HEK293 (cell line): ENCODE measurements around the gene NEURL2.

Source experiments
- YY1 ChIP-seq: fragments of 450-650 bp; formaldehyde crosslinking; IDR thresholded peaks from 2 replicates; pipeline ENCODE4 v1.5.1; 2018; ENCODE audit warnings: missing biosample characterization, missing genetic modification characterization
- ZFP3 ChIP-seq: fragments of 450-650 bp; formaldehyde crosslinking; IDR thresholded peaks from 2 replicates; pipeline ENCODE4 v1.5.1; 2016; ENCODE audit warnings: low read depth, missing biosample characterization, missing genetic modification characterization
- ZNF175 ChIP-seq: fragments of 450-650 bp; formaldehyde crosslinking; IDR thresholded peaks from 2 replicates; pipeline ENCODE4 v1.5.1; 2016; ENCODE audit warnings: missing biosample characterization, missing genetic modification characterization
- TF ChIP-seq, protein P1 (sequence below): fragments of 450-650 bp; formaldehyde crosslinking; conservative IDR thresholded peaks from 2 replicates; pipeline ENCODE4 v1.5.1; 2016; ENCODE audit warnings: low read depth, missing biosample characterization, missing genetic modification characterization
- TF ChIP-seq, protein P2 (sequence below): fragments of 450-650 bp; formaldehyde crosslinking; IDR thresholded peaks from 2 replicates; pipeline ENCODE4 v1.5.1; 2016; ENCODE audit warnings: missing biosample characterization, missing genetic modification characterization
- TF ChIP-seq, protein P3 (sequence below): fragments of 450-650 bp; formaldehyde crosslinking; IDR thresholded peaks from 2 replicates; pipeline ENCODE4 v1.5.1; 2016; ENCODE audit warnings: missing biosample characterization, missing genetic modification characterization
- TF ChIP-seq, protein P4 (sequence below): fragments of 450-650 bp; formaldehyde crosslinking; IDR thresholded peaks from 2 replicates; pipeline ENCODE4 v1.5.1; 2016; ENCODE audit warnings: missing biosample characterization, missing genetic modification characterization

DNA sequence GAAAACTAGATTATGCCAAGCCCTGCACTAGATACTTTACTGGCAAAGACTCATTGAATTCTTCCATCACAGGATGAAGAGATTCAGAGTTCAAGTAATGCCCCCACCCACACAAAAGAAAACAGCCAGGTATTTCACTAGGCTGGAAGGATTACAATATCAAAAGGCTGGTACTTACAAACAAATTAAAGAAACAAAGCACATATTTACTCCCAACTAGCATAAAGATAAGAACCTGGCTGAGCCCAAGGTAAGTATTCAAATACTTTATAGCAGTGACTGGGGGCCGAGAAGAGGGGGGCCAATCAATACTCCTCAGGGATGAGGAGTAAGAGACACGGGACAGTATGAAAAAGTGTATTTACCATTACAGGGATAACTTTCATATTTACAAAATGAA, 37.5 kb downstream of the NEURL2 start:
- TF ChIP-seq, protein P1, sequence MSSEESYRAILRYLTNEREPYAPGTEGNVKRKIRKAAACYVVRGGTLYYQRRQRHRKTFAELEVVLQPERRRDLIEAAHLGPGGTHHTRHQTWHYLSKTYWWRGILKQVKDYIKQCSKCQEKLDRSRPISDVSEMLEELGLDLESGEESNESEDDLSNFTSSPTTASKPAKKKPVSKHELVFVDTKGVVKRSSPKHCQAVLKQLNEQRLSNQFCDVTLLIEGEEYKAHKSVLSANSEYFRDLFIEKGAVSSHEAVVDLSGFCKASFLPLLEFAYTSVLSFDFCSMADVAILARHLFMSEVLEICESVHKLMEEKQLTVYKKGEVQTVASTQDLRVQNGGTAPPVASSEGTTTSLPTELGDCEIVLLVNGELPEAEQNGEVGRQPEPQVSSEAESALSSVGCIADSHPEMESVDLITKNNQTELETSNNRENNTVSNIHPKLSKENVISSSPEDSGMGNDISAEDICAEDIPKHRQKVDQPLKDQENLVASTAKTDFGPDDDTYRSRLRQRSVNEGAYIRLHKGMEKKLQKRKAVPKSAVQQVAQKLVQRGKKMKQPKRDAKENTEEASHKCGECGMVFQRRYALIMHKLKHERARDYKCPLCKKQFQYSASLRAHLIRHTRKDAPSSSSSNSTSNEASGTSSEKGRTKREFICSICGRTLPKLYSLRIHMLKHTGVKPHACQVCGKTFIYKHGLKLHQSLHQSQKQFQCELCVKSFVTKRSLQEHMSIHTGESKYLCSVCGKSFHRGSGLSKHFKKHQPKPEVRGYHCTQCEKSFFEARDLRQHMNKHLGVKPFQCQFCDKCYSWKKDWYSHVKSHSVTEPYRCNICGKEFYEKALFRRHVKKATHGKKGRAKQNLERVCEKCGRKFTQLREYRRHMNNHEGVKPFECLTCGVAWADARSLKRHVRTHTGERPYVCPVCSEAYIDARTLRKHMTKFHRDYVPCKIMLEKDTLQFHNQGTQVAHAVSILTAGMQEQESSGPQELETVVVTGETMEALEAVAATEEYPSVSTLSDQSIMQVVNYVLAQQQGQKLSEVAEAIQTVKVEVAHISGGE, result no peak
- no peak for TF ChIP-seq YY1 (tag by site-specific recombination)
- TF ChIP-seq, protein P2, sequence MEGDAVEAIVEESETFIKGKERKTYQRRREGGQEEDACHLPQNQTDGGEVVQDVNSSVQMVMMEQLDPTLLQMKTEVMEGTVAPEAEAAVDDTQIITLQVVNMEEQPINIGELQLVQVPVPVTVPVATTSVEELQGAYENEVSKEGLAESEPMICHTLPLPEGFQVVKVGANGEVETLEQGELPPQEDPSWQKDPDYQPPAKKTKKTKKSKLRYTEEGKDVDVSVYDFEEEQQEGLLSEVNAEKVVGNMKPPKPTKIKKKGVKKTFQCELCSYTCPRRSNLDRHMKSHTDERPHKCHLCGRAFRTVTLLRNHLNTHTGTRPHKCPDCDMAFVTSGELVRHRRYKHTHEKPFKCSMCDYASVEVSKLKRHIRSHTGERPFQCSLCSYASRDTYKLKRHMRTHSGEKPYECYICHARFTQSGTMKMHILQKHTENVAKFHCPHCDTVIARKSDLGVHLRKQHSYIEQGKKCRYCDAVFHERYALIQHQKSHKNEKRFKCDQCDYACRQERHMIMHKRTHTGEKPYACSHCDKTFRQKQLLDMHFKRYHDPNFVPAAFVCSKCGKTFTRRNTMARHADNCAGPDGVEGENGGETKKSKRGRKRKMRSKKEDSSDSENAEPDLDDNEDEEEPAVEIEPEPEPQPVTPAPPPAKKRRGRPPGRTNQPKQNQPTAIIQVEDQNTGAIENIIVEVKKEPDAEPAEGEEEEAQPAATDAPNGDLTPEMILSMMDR (tag by site-specific recombination), result no peak
- TF ChIP-seq, protein P3, sequence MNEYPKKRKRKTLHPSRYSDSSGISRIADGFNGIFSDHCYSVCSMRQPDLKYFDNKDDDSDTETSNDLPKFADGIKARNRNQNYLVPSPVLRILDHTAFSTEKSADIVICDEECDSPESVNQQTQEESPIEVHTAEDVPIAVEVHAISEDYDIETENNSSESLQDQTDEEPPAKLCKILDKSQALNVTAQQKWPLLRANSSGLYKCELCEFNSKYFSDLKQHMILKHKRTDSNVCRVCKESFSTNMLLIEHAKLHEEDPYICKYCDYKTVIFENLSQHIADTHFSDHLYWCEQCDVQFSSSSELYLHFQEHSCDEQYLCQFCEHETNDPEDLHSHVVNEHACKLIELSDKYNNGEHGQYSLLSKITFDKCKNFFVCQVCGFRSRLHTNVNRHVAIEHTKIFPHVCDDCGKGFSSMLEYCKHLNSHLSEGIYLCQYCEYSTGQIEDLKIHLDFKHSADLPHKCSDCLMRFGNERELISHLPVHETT (tag by site-specific recombination), result no peak
- TF ChIP-seq ZNF175 (tag by site-specific recombination), result no peak
- no peak for TF ChIP-seq ZFP3 (tag by site-specific recombination)
- TF ChIP-seq, protein P4, sequence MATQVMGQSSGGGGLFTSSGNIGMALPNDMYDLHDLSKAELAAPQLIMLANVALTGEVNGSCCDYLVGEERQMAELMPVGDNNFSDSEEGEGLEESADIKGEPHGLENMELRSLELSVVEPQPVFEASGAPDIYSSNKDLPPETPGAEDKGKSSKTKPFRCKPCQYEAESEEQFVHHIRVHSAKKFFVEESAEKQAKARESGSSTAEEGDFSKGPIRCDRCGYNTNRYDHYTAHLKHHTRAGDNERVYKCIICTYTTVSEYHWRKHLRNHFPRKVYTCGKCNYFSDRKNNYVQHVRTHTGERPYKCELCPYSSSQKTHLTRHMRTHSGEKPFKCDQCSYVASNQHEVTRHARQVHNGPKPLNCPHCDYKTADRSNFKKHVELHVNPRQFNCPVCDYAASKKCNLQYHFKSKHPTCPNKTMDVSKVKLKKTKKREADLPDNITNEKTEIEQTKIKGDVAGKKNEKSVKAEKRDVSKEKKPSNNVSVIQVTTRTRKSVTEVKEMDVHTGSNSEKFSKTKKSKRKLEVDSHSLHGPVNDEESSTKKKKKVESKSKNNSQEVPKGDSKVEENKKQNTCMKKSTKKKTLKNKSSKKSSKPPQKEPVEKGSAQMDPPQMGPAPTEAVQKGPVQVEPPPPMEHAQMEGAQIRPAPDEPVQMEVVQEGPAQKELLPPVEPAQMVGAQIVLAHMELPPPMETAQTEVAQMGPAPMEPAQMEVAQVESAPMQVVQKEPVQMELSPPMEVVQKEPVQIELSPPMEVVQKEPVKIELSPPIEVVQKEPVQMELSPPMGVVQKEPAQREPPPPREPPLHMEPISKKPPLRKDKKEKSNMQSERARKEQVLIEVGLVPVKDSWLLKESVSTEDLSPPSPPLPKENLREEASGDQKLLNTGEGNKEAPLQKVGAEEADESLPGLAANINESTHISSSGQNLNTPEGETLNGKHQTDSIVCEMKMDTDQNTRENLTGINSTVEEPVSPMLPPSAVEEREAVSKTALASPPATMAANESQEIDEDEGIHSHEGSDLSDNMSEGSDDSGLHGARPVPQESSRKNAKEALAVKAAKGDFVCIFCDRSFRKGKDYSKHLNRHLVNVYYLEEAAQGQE, result no peak
